NCI-H345 (cell line): ENCODE data around the gene ASIC3.

Source experiments
- DNase-seq: peaks from one replicate; lab custom pipeline; 2025; lab: John Stamatoyannopoulos, UW

ASIC3 gene

DNA sequence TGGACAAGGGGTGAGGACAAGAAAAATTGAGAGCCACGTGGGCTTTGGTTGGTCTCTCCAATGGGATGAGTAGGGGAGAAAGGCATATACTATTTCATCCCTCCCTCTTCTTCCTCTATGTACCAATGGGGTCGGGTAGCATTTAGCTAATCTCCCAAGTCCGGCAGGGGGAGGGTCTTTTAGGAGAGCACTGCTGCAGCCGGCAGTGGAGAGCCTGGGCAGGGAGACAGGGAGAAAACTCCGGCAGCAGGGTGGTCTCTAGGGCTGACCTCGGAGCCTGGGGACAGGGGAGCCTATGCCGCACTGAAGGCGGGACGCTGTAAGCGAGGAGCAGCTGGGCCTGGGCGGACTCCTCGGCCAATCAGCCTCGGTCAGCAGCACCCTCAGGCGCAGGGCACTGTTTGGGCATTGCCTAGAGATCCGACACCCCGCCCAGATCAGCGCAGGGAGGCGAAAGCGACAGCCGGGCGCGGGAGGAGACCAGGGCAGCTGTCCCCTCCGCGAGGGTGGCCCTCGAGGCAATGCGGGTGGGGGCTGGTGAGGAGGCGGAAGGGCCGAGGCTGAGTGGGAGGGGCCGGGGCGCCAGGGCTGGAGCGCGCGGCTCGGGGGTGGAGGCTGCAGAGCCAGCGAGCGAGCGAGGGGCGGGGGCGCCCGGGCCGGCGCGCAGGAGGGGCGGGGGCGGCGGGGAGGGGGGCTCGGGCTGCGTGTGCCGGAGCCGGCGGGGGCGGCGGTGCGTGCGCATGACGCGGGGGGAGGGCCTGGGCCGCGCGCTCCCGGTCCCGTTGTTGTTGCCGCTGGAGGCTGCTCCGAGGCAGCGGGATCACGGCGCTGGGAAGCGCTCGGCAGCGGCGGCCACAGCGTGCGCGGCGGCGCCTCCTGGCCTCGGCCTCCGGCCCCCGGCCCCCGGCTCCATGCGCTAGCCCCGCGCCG, 37.6 kb downstream of the ASIC3 start, which contains the start of gene AGAP3:
AGAP3 (plus strand) TSS at position 785 of the 930 bp plus-strand sequence. CDS start 267 bp downstream, outside the sequence.
- DNase-seq: peak; percentile 87

GRCh38 chr7:151086802-151087244, 38.5 kb downstream of the ASIC3 start:
- peak; percentile 50 for DNase-seq

DNA sequence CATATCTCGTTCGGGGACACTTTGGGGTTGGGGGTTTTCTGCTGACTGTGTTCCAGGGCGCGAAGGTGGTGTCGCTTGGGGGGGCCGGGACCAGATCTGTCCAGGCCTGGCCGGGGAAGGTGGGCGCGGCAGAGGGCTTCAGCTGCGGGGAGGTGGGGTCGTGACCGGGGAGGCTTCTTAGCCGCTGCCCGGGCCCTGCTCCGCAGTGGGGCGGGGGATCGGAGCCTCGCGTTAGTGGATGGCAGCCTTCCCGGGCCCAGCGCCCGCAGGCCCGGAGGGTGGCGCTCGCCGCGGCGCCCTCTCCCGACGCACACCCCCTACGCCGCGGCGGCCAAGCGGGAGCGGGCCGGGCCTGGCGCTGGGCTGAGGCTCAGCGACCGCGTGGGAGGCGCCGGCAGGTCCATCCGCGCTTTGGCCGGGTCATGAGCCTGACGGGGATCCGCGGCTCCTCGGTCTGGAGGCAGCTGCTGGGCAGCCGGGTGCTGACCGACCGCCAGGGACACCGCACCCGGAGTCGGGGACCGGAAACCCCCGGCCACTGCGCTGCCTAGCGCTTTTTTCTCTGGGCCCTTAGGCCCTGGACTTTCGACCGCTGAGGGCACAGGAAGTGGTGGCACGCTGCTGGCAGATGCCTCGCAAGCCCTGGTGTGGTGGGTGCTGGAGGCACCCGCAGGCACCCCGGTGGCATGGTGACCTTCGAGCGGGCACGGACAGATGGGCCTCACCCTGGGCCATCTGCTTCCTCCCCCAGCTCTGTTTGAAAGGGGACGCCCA, 39.1 kb downstream of the ASIC3 start:
- peak; percentile 42 for DNase-seq

DNA sequence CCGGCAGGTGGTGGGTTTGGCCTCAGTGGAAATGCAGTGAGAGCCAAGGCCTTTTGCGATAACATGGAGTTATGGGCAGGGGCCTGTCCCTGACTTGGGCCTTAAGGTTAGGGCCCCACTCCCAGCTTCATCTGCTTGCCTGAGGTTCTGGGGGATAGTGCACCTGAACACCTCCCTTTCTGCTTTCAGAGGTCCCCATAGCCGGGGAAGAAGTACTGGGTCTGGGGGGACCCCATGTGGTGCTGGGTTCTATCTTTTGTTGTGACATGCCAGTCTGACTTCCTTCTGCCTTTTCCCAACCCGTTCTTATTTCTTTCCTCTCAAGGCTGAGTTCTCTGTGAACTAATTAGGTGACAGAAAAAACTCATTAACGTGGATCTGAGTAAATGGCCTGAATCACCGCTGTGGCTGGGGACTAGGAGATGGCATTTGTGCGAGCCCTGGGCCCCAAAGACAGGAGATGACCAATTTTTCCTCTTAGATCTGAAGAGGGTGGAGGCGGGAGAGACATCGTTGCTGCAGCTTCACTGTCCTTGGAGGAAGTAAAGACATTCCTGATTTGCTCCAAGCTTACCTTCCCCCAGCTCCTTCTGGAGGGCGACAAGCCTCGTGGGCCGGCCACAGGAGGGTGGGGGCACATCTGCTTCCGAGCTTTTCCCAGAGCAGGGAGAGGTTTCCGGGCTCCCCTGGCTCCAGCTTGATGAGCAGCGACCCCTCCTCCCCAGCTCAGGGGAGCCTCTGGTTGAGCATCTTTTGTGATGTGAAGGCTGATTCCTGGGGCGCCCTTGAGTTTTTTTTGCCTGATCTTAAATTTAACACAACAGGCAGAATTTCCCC, 39.9 kb downstream of the ASIC3 start:
- no peak for DNase-seq

DNA sequence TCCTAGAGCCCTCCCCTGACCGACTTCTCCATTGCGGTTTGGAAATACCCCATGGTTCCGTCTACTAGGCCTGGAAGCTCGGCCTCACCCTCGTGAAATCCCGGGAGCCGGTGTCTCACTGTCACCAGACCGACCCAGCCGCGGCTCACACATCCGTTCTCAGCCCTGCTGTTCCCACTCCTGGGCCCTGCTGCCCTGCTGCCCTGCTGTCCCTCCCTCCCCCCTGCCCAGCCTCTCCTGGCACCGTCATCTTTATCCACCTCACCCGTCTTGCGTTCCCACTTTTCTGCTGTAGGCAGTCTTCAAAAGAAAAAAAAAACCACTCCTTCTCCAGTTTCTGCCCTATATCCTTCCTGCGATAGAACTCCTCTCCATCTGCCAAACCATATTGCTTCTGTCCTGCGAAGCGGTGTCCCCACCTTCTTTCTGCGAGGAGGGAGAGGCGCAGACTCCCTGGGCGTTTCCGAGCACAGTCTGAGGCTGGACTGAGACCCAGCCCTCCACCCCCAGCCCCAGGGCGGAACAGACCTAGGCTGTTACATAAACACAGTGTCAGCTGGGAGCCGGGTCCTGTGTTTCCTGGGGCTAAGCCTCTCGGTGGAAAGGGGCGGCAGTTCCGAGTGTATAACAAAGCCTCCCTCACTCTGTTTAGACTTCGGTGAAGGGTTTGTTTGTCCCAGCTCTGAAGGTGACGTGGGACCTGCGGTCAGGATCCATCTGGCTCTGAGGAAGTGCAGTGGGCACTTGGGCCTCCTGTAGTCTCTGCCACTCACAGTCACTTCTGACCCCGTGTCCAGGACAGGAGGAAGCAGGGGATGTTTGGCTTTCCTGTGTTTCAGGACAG, 40.7 kb downstream of the ASIC3 start:
- no peak for DNase-seq

- no peak for DNase-seq
Observed at GRCh38 chr7:151089893-151090730, 41.8 kb downstream of the ASIC3 start.

DNA sequence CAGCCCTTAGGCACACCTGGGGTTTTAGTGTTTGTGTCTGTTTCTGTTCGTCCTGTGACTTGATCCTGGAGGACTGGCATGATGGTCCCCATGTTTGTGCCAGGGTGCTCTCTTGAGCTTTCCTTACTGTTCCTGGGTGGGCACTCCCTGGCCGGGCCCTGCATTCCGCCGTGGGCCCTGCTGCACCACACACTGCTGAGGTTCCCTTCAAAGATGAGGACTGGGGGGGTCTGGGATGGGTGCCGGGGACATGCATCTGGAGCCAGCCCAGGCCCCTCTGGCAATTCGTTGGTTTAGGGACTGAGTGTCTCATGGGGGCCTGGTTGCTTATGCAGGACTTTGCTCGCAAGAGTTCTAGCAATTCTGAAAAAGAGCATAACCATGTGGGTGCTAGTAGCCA, 42.7 kb downstream of the ASIC3 start:
- no peak for DNase-seq

GRCh38 chr7:151091431-151091830, 43.1 kb downstream of the ASIC3 start:
- DNase-seq: no peak

- no peak for DNase-seq
Observed at GRCh38 chr7:151091988-151092387, 43.7 kb downstream of the ASIC3 start.

- DNase-seq: no peak
Observed at GRCh38 chr7:151093748-151094147, 45.4 kb downstream of the ASIC3 start.

- no peak for DNase-seq
Observed at GRCh38 chr7:151094675-151095074, 46.3 kb downstream of the ASIC3 start.

GRCh38 chr7:151095123-151095797, 46.9 kb downstream of the ASIC3 start:
- no peak for DNase-seq

DNA sequence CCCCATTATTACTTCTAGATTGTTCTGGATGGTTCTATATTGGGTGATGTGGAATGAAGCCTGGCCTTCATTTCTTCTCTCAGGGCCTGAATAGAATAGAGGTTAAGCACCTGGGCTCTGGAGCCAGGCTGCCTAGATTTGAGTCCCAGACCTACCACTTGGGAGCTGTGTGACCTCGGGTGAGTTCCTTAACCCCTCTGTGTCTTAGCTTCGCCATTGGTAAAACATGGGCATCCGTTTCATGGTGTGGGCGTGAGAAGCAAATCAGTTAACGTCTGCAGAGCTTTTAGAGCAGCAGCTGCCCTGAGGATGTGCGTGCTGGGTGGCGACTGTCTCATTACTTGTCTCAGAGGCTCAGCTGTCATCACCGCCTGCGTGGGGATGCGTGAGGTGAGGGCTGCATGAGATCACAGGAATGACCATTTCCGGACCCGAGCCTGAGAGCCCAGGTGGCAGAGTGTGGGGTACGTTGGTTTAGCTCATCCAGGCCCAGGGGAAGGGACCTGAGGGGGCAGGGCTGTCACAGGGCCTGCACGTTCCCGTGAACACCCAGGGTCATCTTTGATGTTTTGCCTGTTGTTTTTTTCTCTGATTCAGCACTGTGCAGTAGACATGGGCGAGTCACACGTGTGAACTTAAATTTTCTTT, 47.6 kb downstream of the ASIC3 start:
- no peak for DNase-seq

- DNase-seq: no peak
Observed at GRCh38 chr7:151099486-151100211, 51.3 kb downstream of the ASIC3 start.

DNA sequence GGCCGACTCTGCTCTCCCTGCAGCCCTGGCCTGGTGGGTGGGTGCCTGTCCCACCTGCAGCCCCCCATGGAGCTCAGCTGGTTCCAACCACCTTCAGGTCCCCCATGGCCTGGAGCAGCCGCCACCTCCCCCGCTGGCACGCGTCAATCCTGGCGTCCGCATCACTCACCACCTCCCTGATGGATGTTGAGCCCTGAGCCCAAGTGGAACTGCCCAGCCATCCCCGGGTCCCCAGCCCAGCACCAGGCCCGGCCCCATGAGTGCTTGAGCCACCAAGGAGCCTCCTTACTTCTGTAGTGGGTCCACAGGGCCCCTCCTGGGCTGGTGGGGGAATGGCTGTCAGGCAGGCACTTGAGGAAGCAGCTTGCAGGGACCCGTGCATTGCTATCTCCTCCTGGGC, 52.6 kb downstream of the ASIC3 start:
- no peak for DNase-seq

GRCh38 chr7:151101621-151102396, 53.5 kb downstream of the ASIC3 start:
- no peak for DNase-seq
